Islet precursor cell (in vitro differentiated cells): ENCODE data around the gene MS4A1.
"Not testable (repeated sequence)": the region's sequence is repeated elsewhere in the genome, so short reads cannot be mapped to it uniquely, and the experiment has no call there.

Experiments
- DNase-seq: peaks from one replicate; pipeline ENCODE4 v3.0.0-alpha.2; 2018

The MS4A1 gene

DNA sequence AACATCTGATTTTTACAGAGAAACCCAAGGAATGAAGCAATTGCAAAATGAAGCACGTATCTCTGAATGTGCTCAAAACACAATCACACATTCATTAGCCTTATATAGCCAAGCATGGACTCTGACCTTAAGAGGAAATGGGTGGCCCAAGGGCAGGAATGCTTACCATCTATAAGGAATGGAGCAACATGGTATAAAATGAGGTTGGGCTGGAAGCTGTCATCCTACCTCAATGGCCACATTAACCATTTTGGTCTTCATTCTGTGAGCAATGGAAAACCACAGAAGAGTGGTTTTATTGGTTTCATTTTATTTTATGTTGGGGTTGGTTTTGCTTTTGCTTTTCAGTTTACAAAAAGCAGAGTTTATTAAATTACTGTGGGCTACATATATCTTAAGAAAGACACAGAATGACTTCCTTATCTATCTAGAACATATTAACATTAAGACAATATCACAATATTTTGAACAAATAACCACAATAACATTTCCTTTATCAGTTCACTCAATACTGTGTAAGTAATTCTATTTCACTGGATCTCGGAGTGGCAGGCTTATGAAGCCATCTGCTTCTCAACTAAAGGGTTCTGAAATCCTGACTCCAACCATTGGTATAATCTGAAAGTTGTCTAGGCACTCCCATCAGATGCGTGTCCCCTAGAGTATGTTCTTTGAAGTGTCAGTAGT, 48.7 kb downstream of the MS4A1 start:
- no peak for DNase-seq

DNA sequence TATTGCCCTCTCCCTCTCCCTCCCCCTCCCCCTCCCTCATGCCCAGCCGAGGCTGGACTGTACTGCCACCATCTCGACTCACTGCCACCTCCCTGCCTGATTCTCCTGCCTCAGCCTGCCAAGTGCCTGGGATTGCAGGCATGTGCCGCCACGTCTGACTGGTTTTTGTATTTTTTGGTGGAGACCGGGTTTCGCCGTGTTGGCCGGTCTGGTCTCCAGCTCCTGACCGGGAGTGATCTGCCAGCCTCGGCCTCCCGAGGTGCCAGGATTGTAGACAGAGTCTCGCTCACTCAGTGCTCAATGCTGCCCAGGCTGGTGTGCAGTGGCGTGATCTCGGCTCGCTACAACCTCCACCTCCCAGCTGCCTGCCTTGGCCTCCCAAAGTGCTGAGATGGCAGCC, 54.0 kb downstream of the MS4A1 start:
- DNase-seq, result not testable (repeated sequence)

DNA sequence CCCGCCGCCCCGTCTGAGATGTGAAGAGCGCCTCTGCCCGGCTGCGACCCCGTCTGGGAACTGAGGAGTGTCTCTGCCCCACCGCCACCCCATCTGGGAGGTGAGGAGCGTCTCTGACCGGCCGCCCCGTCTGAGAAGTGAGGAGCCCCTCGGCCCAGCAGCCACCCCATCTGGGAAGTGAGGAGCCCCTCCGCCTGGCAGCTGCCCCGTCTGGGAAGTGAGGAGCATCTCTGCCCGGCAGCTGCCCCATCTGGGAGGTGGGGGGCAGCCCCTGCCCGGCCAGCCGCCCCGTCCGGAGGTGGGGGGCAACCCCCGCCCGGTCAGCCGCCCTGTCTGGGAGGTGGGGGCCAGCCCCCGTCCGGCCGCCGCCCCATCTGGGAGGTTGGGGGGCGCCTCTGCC, 54.6 kb downstream of the MS4A1 start:
- DNase-seq, result not testable (repeated sequence)

DNA sequence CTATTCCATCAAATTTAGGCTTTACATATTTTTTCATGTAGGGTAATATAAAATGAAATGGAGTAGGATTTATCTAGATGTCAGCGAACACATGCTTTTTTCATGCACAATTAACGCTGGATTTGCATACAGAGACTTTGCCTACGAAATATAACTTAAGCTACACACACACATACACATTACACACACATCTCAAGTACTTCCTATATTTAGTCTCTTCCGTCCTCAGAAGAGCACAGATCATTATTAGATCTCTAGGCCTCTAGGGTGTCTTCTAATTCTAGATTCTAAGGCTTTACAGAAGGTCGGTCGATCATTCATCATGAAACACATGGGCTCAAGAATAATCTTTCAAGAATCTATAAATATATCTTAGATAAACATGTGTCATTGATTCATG, 55.7 kb downstream of the MS4A1 start:
- DNase-seq, result no peak

DNA sequence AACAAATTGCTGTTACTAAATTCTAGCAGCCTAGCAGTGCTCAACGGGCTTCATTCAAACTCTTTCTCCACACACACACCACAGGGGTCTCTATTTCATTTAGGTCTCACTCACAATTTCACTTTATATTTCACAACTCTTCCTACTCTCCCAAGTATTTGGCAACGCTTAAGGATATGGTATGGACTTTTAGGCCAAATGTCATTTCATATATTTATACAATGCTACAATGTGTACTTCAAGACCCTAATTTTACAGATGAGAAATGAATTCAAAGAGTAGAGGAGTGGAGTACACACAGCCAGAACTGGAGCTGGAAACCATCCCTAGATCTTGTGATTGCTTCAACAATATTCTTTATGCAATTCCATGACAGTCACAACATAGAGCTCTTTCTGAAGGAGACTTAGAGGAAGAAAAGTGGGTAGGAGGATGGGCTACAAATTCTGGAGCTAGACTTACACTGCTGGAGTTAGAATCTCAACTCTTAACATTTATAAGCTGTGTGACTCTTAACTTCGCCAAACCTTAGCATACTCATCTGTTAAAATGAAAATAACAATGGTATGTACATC, 57.1 kb downstream of the MS4A1 start:
- no peak for DNase-seq

DNA sequence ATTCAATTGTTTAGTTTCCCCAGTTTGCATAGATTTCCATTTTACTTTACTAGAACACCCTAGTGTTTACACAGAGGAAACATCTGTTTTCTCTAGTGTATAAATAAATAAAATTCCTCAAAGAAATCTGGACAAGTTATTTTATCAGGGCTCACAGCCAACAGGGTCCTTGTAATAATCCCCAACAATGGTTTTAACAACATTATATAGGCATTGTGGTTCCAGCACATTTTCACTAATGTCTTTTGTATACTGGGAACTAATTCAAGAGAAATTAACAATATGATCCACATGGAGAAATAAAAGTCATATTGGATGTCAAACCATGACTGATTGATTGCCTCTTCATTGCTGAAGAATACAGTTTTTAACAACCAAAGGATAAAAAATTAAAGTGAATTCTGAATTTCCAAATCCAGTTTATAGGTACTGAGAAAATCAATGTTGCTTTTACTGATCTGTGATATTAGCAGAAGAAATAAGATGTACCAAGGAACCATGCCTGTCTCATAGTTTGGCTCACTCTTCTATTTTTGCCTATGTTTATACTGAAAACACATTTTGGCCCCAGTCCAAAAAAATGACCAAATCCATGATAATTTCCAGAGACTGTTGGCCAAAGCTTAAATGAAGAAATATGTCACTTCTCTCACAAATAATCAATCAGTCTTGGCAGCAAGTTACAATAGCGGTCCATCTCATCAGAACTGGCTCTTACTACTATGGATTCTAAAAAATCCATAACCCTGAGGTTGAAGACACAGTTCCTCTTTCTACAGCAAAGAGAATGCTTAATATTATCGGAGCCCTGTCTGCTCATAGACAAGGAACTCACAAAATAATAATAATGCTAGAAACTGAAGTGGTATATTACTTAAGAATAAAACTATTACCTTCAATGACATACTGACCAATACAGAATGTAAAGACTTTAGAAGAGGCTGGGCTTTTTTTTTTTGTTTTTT, 58.1 kb downstream of the MS4A1 start:
- no peak for DNase-seq

DNA sequence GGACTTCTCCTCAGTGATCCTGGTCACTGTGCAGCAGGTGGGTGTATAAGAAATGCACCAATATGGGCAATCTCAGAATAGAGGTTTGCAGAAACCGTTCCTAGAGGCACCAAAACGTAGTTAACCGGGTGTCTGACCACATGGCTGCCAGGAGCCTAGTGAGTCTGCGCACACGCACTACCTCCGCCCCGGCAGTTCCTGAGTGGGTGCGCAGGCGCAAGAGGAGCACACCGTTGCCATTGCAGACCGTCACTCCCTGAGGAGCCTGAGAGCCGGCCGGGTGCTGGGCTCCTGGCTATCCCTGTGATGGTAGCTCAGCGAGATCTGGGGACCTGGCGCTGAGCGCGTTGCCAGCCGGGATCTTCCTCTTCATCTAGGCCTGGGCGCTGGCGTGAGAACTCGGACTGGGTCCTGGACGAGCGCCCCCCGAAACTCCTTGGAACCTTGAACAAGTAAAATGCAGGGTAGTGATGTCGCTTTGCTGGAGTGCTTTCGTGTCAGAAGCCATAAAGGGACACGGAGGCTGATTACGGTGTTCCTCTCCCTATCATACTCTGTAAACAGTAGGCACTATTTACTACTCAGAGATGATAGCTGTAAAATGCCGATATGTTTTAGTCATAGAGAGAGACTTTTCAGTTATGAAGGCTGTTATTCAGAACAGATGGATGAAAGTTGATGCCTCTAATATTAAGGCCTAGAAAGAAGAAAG, 59.7 kb downstream of the MS4A1 start, which contains the start of gene MS4A13:
MS4A13 (plus strand) TSS at position 249 of the 712 bp plus-strand sequence. CDS start 2,692 bp downstream, outside the sequence.
- no peak for DNase-seq
